GM12801 (cell line): ENCODE data around the gene CCDC152.

Source experiments
- CTCF ChIP-seq: IDR thresholded peaks from one replicate; pipeline ENCODE4 v1.5.1; 2011; ENCODE audit warnings: control low read depth; ENCODE audit not compliant: insufficient read length; ENCODE audit errors: extremely low read depth

Gene CCDC152

GRCh38 chr5:42843675-42844292 lies 87.2 kb downstream of the CCDC152 start:
- no peak for TF ChIP-seq CTCF

- TF ChIP-seq CTCF = no peak
Measured at GRCh38 chr5:42848545-42848944, 91.9 kb downstream of the CCDC152 start.

- no peak for TF ChIP-seq CTCF
Measured at GRCh38 chr5:42851481-42851880, 94.9 kb downstream of the CCDC152 start.
